ENCODE measurements around the gene CCNA2.

The CCNA2 gene

GRCh38 chr4:121823505-121824170, at the start of gene CCNA2:
CCNA2 (minus strand) TSS chr4:121823883; CDS start chr4:121823628, 255 bp downstream.
- in situ Hi-C loops (cut with HindIII; ENCODE audit: low pct_ligation_motif_present, low pct_unique_long_range_greater_than_20kb, low sequenced_read_pairs), result no loop called here
- peak; percentile 95 for DNase-seq

- in situ Hi-C loops (cut with HindIII; ENCODE audit: low pct_ligation_motif_present, low pct_unique_long_range_greater_than_20kb, low sequenced_read_pairs), result no loop called here
- DNase-seq, result peak; percentile 95
Measured at GRCh38 chr4:121869841-121870822, 46.4 kb upstream of the CCNA2 start, which contains the start of gene BBS7. BBS7 (minus strand) TSS chr4:121870474; CDS start chr4:121870313, 161 bp downstream.

GRCh38 chr4:121863799-121864198, 40.1 kb upstream of the CCNA2 start:
- in situ Hi-C loops (cut with HindIII; ENCODE audit: low pct_ligation_motif_present, low pct_unique_long_range_greater_than_20kb, low sequenced_read_pairs), result no loop called here
- no peak for DNase-seq

- in situ Hi-C loops (cut with HindIII; ENCODE audit: low pct_ligation_motif_present, low pct_unique_long_range_greater_than_20kb, low sequenced_read_pairs), result no loop called here
Measured at GRCh38 chr4:121861426-121861825, 37.7 kb upstream of the CCNA2 start.

GRCh38 chr4:121860121-121860520, 36.4 kb upstream of the CCNA2 start:
- DNase-seq, result no peak
- in situ Hi-C loops (cut with HindIII; ENCODE audit: low pct_ligation_motif_present, low pct_unique_long_range_greater_than_20kb, low sequenced_read_pairs), result no loop called here

More at GRCh38 chr4:121861426-121861825, 37.7 kb upstream of the CCNA2 start:
- DNase-seq, result no peak

GRCh38 chr4:121851354-121851753, 27.7 kb upstream of the CCNA2 start:
- in situ Hi-C loops (cut with HindIII; ENCODE audit: low pct_ligation_motif_present, low pct_unique_long_range_greater_than_20kb, low sequenced_read_pairs), result no loop called here
- no peak for DNase-seq

- in situ Hi-C loops (cut with HindIII; ENCODE audit: low pct_ligation_motif_present, low pct_unique_long_range_greater_than_20kb, low sequenced_read_pairs), result no loop called here
- no peak for DNase-seq
Measured at GRCh38 chr4:121846662-121847061, 23.0 kb upstream of the CCNA2 start.

GRCh38 chr4:121842862-121843261, 19.2 kb upstream of the CCNA2 start:
- in situ Hi-C loops (cut with HindIII; ENCODE audit: low pct_ligation_motif_present, low pct_unique_long_range_greater_than_20kb, low sequenced_read_pairs), result no loop called here
- DNase-seq, result no peak

- in situ Hi-C loops (cut with HindIII; ENCODE audit: low pct_ligation_motif_present, low pct_unique_long_range_greater_than_20kb, low sequenced_read_pairs), result no loop called here
Measured at GRCh38 chr4:121838136-121838535, 14.5 kb upstream of the CCNA2 start.

GRCh38 chr4:121829511-121829910, 5.8 kb upstream of the CCNA2 start:
- in situ Hi-C loops (cut with HindIII; ENCODE audit: low pct_ligation_motif_present, low pct_unique_long_range_greater_than_20kb, low sequenced_read_pairs), result no loop called here
- DNase-seq, result no peak

More at GRCh38 chr4:121838136-121838535, 14.5 kb upstream of the CCNA2 start:
- no peak for DNase-seq

- in situ Hi-C loops (cut with HindIII; ENCODE audit: low pct_ligation_motif_present, low pct_unique_long_range_greater_than_20kb, low sequenced_read_pairs), result no loop called here
- peak; percentile 51 for DNase-seq
Measured at GRCh38 chr4:121827853-121828252, 4.2 kb upstream of the CCNA2 start.

GRCh38 chr4:121824950-121825349, 1.3 kb upstream of the CCNA2 start:
- in situ Hi-C loops (cut with HindIII; ENCODE audit: low pct_ligation_motif_present, low pct_unique_long_range_greater_than_20kb, low sequenced_read_pairs), result no loop called here
- DNase-seq, result no peak

- DNase-seq, result no peak
- in situ Hi-C loops (cut with HindIII; ENCODE audit: low pct_ligation_motif_present, low pct_unique_long_range_greater_than_20kb, low sequenced_read_pairs), result no loop called here
Measured at GRCh38 chr4:121824171-121824527, 466 bp upstream of the CCNA2 start.

GRCh38 chr4:121822796-121823504, 733 bp downstream of the CCNA2 start:
- in situ Hi-C loops (cut with HindIII; ENCODE audit: low pct_ligation_motif_present, low pct_unique_long_range_greater_than_20kb, low sequenced_read_pairs), result no loop called here
- DNase-seq, result peak; percentile 27

GRCh38 chr4:121822047-121822446, 1.6 kb downstream of the CCNA2 start:
- in situ Hi-C loops (cut with HindIII; ENCODE audit: low pct_ligation_motif_present, low pct_unique_long_range_greater_than_20kb, low sequenced_read_pairs), result no loop called here
- DNase-seq, result no peak

- no peak for DNase-seq
- in situ Hi-C loops (cut with HindIII; ENCODE audit: low pct_ligation_motif_present, low pct_unique_long_range_greater_than_20kb, low sequenced_read_pairs), result no loop called here
Measured at GRCh38 chr4:121819216-121819965, 4.3 kb downstream of the CCNA2 start.

GRCh38 chr4:121818215-121818614, 5.5 kb downstream of the CCNA2 start:
- in situ Hi-C loops (cut with HindIII; ENCODE audit: low pct_ligation_motif_present, low pct_unique_long_range_greater_than_20kb, low sequenced_read_pairs), result no loop called here
- no peak for DNase-seq

GRCh38 chr4:121817701-121818100, 6.0 kb downstream of the CCNA2 start:
- in situ Hi-C loops (cut with HindIII; ENCODE audit: low pct_ligation_motif_present, low pct_unique_long_range_greater_than_20kb, low sequenced_read_pairs), result no loop called here
- no peak for DNase-seq

Data from ACHN (cell line).